SK-N-SH treated with all-trans-retinoic acid at 6 μM for 48 hours (cell line): ENCODE results near the gene CT47C1.
A peak's percentile ranks its signal among the peaks of the same experiment; 100 is the strongest.

Experiments used
- ATAC-seq: fragments of 200-7000 bp; cut with Tn5 transposase; 3 replicates; pipeline ENCODE4 v1.9.1; 2020; ENCODE audit warnings: mild to moderate bottlenecking, moderate library complexity
- BACH2 ChIP-seq: fragments of 250-450 bp; sonication (Bioruptor Pico); IDR thresholded peaks from 2 replicates; pipeline ENCODE4 v1.9.0; 2021; ENCODE audit warnings: mild to moderate bottlenecking, borderline replicate concordance
- CREB5 ChIP-seq: fragments of 250-450 bp; sonication (Bioruptor Pico); IDR thresholded peaks from 2 replicates; pipeline ENCODE4 v1.5.1; 2020; ENCODE audit warnings: low read depth, mild to moderate bottlenecking, moderate library complexity
- CSDC2 ChIP-seq: fragments of 250-450 bp; sonication (Bioruptor Pico); IDR thresholded peaks from 2 replicates; pipeline ENCODE4 v1.5.0; 2020; ENCODE audit warnings: mild to moderate bottlenecking, moderate library complexity
- CSRNP3 ChIP-seq: fragments of 250-450 bp; sonication (Bioruptor Pico); IDR thresholded peaks from 2 replicates; pipeline ENCODE4 v1.5.1; 2021; ENCODE audit warnings: mild to moderate bottlenecking, moderate library complexity
- GLIS3 ChIP-seq: fragments of 250-450 bp; sonication (Bioruptor Pico); IDR thresholded peaks from 2 replicates; pipeline ENCODE4 v1.5.0; 2020; ENCODE audit warnings: mild to moderate bottlenecking, moderate library complexity
- ISL1 ChIP-seq: fragments of 250-450 bp; sonication (Bioruptor Pico); IDR thresholded peaks from 2 replicates; pipeline ENCODE4 v2.1.2; 2022; ENCODE audit warnings: mild to moderate bottlenecking, moderate library complexity
- OSR1 ChIP-seq: fragments of 250-450 bp; sonication (Bioruptor Pico); IDR thresholded peaks from 2 replicates; pipeline ENCODE4 v1.8.0; 2022; ENCODE audit warnings: moderate library complexity, mild to moderate bottlenecking, inconsistent platforms
- PATZ1 ChIP-seq: fragments of 250-450 bp; sonication (Bioruptor Pico); IDR thresholded peaks from 2 replicates; pipeline ENCODE4 v1.8.0; 2020; ENCODE audit warnings: mild to moderate bottlenecking, moderate library complexity, borderline replicate concordance
- POU6F1 ChIP-seq: fragments of 250-450 bp; sonication (Bioruptor Pico); IDR thresholded peaks from 2 replicates; pipeline ENCODE4 v1.8.0; 2021; ENCODE audit warnings: low read depth, mild to moderate bottlenecking, moderate library complexity, borderline replicate concordance
- PPARA ChIP-seq: fragments of 250-450 bp; sonication (Bioruptor Pico); IDR thresholded peaks from 2 replicates; pipeline ENCODE4 v1.5.0; 2020; ENCODE audit warnings: mild to moderate bottlenecking, borderline replicate concordance
- RARB ChIP-seq: fragments of 250-450 bp; sonication (Bioruptor Pico); IDR thresholded peaks from 2 replicates; pipeline ENCODE4 v1.8.0; 2021; ENCODE audit warnings: mild to moderate bottlenecking, moderate library complexity
- SNAI2 ChIP-seq: fragments of 250-450 bp; sonication (Bioruptor Pico); IDR thresholded peaks from 2 replicates; pipeline ENCODE4 v1.5.0; 2020; ENCODE audit warnings: mild to moderate bottlenecking, moderate library complexity
- TCF4 ChIP-seq: fragments of 250-450 bp; sonication (Bioruptor Pico); IDR thresholded peaks from 2 replicates; pipeline ENCODE4 v1.8.0; 2021; ENCODE audit warnings: mild to moderate bottlenecking, moderate library complexity, borderline replicate concordance
- TOX ChIP-seq: fragments of 250-450 bp; sonication (Bioruptor Pico); IDR thresholded peaks from 2 replicates; pipeline ENCODE4 v1.8.0; 2021; ENCODE audit warnings: mild to moderate bottlenecking, moderate library complexity, borderline replicate concordance
- TSHZ2 ChIP-seq: fragments of 250-450 bp; sonication (Bioruptor Pico); IDR thresholded peaks from 2 replicates; pipeline ENCODE4 v1.5.0; 2020; ENCODE audit warnings: mild to moderate bottlenecking, moderate library complexity
- ZC3H10 ChIP-seq: fragments of 250-450 bp; sonication (Bioruptor Pico); IDR thresholded peaks from 2 replicates; pipeline ENCODE4 v1.5.1; 2021; ENCODE audit warnings: mild to moderate bottlenecking, moderate library complexity
- ZFP3 ChIP-seq: fragments of 250-450 bp; sonication (Bioruptor Pico); IDR thresholded peaks from 2 replicates; pipeline ENCODE4 v1.5.0; 2020; ENCODE audit warnings: mild to moderate bottlenecking, moderate library complexity
- ZFP30 ChIP-seq: fragments of 450-650 bp; formaldehyde crosslinking; IDR thresholded peaks from 2 replicates; pipeline ENCODE4 v1.5.0; 2022; ENCODE audit warnings: mild to moderate bottlenecking, moderate library complexity
- ZNF565 ChIP-seq: fragments of 450-650 bp; formaldehyde crosslinking; conservative IDR thresholded peaks from 2 replicates; pipeline ENCODE4 v1.5.0; 2020; ENCODE audit warnings: low read depth, mild to moderate bottlenecking, moderate library complexity
- ZNF70 ChIP-seq: fragments of 450-650 bp; formaldehyde crosslinking; IDR thresholded peaks from 2 replicates; pipeline ENCODE4 v1.5.0; 2020; ENCODE audit warnings: mild to moderate bottlenecking, moderate library complexity
- ZNF8 ChIP-seq: fragments of 450-650 bp; formaldehyde crosslinking; IDR thresholded peaks from 2 replicates; pipeline ENCODE4 v1.5.0; 2020; ENCODE audit warnings: mild to moderate bottlenecking, moderate library complexity

CT47C1 gene

GRCh38 chrX:119062750-119063374, 9.9 kb upstream of the CT47C1 start:
- ATAC-seq: peak; percentile 78
- TF ChIP-seq PPARA (CRISPR knock-in tag) (no peak), ZNF565 (CRISPR knock-in tag) (no peak), ZNF8 (CRISPR knock-in tag) (no peak), BACH2 (CRISPR knock-in tag) (no peak), OSR1 (no peak), CSRNP3 (CRISPR knock-in tag) (no peak), ZFP3 (CRISPR knock-in tag) (no peak), ZNF70 (CRISPR knock-in tag) (no peak), TCF4 (CRISPR knock-in tag) (no peak), GLIS3 (CRISPR knock-in tag) (no peak), SNAI2 (CRISPR knock-in tag) (no peak), ISL1 (CRISPR knock-in tag) (no peak), CREB5 (no peak), PATZ1 (CRISPR knock-in tag) (no peak), TSHZ2 (CRISPR knock-in tag) (no peak)

- TF ChIP-seq TCF4 (CRISPR knock-in tag) (no peak), TOX (no peak), RARB (CRISPR knock-in tag) (no peak), CSRNP3 (CRISPR knock-in tag) (no peak), CREB5 (no peak), ISL1 (CRISPR knock-in tag) (no peak), POU6F1 (CRISPR knock-in tag) (no peak), CSDC2 (CRISPR knock-in tag) (no peak), ZC3H10 (CRISPR knock-in tag) (no peak), ZFP30 (CRISPR knock-in tag) (no peak)
- TF ChIP-seq, all 23 proteins: peak for 0
- ATAC-seq: no peak
These were observed 9.4 kb upstream of the CT47C1 start for GRCh38 chrX:119063428-119063827.
